ENCODE results near the gene PTPRN2. TPM values are rescaled to one million over a fixed set of nuclear protein-coding genes. Genes with fewer than 3 reads are reported as not detected.

PTPRN2 gene
- total RNA-seq, 2 donors from 2014 or later: 26.1 to 55.5 TPM

- no peak for DNase-seq (ENCODE audit: low spot score)
- no peaks in the 10 kb centered on the region for H3K36me3 ChIP-seq
- 85% methylated on average over 13 of the region's 13 CpGs for WGBS
- no peak overlapping the region for H3K27ac ChIP-seq
- H3K9me3 ChIP-seq: no peaks in the 10 kb centered on the region
- no peak overlapping the region for H3K4me3 ChIP-seq
- no peaks in the 10 kb centered on the region for H3K27me3 ChIP-seq (replicated peaks; ENCODE audit: insufficient read depth)
- H3K4me1 ChIP-seq (replicated peaks): no peaks in the 10 kb centered on the region
- TF ChIP-seq, protein P1, sequence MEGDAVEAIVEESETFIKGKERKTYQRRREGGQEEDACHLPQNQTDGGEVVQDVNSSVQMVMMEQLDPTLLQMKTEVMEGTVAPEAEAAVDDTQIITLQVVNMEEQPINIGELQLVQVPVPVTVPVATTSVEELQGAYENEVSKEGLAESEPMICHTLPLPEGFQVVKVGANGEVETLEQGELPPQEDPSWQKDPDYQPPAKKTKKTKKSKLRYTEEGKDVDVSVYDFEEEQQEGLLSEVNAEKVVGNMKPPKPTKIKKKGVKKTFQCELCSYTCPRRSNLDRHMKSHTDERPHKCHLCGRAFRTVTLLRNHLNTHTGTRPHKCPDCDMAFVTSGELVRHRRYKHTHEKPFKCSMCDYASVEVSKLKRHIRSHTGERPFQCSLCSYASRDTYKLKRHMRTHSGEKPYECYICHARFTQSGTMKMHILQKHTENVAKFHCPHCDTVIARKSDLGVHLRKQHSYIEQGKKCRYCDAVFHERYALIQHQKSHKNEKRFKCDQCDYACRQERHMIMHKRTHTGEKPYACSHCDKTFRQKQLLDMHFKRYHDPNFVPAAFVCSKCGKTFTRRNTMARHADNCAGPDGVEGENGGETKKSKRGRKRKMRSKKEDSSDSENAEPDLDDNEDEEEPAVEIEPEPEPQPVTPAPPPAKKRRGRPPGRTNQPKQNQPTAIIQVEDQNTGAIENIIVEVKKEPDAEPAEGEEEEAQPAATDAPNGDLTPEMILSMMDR (IDR thresholded peaks at IDR 0.05): no peak
- no peak for TF ChIP-seq POLR2A (IDR thresholded peaks at IDR 0.05)
- no peak for TF ChIP-seq POLR2AphosphoS5 (IDR thresholded peaks at IDR 0.05)
- intact Hi-C loops (cut with DNase I): loop anchor here (5.0 kb wide), 1 partner anchor 978 kb away; no protein-coding TSS in a partner anchor
Measured at GRCh38 chr7:158409816-158410330, 177.8 kb downstream of the PTPRN2 start.

DNA sequence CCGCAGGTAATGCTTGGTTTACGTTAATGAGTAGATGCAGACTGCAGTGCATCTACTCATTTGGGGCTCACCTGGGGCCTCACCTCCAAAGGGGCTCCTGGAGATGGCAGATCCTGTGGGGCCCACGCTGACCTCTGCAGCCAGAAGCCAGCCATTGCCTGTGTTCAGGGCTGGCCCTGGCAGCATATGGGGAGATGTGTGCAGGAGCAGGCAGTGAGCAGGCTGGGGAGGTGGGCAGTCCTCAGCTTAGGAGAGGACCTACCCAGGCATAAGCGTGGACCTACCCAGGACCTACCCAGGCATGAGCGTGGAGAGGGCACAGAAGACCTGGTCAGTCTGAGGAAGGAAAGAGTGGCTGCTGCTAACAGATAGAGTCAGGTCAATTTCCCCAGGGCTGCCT, 178.5 kb downstream of the PTPRN2 start:
- 87% methylated on average over 5 of the region's 5 CpGs for WGBS
- intact Hi-C loops (cut with DNase I): loop anchor here (5.0 kb wide), 1 partner anchor 977 kb away; no protein-coding TSS in a partner anchor

GRCh38 chr7:158408318-158408920, 179.2 kb downstream of the PTPRN2 start:
- Histone ChIP-seq H3K36me3 (no peaks in the 10 kb centered on the region), H3K4me3 (no peak overlapping the region), H3K27me3 (replicated peaks; ENCODE audit: insufficient read depth) (no peaks in the 10 kb centered on the region), H3K4me1 (replicated peaks) (no peaks in the 10 kb centered on the region), H3K27ac (no peak overlapping the region), H3K9me3 (no peaks in the 10 kb centered on the region)
- no peak for DNase-seq (ENCODE audit: low spot score)
- intact Hi-C loops (cut with DNase I): loop anchor here (5.0 kb wide), 1 partner anchor 976 kb away; no protein-coding TSS in a partner anchor
- TF ChIP-seq POLR2AphosphoS5 (IDR thresholded peaks at IDR 0.05) (no peak), POLR2A (IDR thresholded peaks at IDR 0.05) (no peak)
- TF ChIP-seq, protein P1 (IDR thresholded peaks at IDR 0.05): no peak
- WGBS: 63% methylated on average over 12 of the region's 12 CpGs

More for the DNA sequence above, 178.5 kb downstream of the PTPRN2 start:
- TF ChIP-seq, protein P1 (IDR thresholded peaks at IDR 0.05): no peak
- TF ChIP-seq POLR2A (IDR thresholded peaks at IDR 0.05): no peak
- TF ChIP-seq POLR2AphosphoS5 (IDR thresholded peaks at IDR 0.05): no peak
- Histone ChIP-seq H3K27me3 (replicated peaks; ENCODE audit: insufficient read depth) (no peaks in the 10 kb centered on the region), H3K27ac (no peak overlapping the region), H3K4me3 (no peak overlapping the region), H3K4me1 (replicated peaks) (no peaks in the 10 kb centered on the region), H3K36me3 (no peaks in the 10 kb centered on the region), H3K9me3 (no peaks in the 10 kb centered on the region)
- no peak for DNase-seq (ENCODE audit: low spot score)

DNA sequence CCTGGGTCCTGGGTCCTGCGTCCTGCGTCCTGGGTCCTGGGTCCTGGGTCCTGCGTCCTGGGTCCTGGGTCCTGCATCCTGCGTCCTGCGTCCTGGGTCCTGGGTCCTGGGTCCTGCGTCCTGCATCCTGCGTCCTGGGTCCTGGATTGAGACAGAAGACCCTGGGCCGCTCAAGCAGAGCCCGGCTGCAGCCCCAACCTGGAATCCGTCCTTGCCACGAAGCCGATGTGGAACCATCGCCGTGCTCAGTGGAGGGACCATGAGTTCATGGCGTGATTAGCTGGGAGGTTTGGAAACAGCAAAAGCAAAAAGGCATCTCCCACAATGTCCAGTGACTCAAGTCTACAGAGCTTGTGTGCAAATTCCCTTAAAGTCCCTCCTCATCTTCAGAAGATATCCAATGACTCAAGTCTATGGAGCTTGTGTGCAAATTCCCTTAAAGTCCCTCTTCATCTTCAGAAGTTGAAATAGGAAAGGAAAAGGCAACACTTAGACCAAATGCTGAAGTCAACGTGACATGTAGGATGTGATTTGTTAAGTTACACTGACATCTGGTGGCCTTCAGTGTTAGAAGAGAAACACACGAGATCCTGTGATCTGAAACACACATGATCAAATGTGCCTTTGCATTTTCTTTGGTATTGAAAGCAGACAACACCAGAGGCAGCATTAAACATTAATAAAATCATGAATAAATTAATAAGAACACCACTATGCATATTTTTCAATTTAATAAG, 179.9 kb downstream of the PTPRN2 start:
- Histone ChIP-seq H3K27ac (no peak overlapping the region), H3K36me3 (no peaks in the 10 kb centered on the region), H3K9me3 (no peaks in the 10 kb centered on the region), H3K4me1 (replicated peaks) (no peaks in the 10 kb centered on the region), H3K27me3 (replicated peaks; ENCODE audit: insufficient read depth) (no peaks in the 10 kb centered on the region), H3K4me3 (no peak overlapping the region)
- no peak for DNase-seq (ENCODE audit: low spot score)
- no peak for TF ChIP-seq POLR2A (IDR thresholded peaks at IDR 0.05)
- TF ChIP-seq POLR2AphosphoS5 (IDR thresholded peaks at IDR 0.05): no peak
- TF ChIP-seq, protein P1 (IDR thresholded peaks at IDR 0.05): peak in 3 of 4 experiments; percentile 36 to 71 (median 64)
- intact Hi-C loops (cut with DNase I): loop anchor here (5.0 kb wide), 1 partner anchor 975 kb away; no protein-coding TSS in a partner anchor
- 74% methylated on average over 13 of the region's 17 CpGs for WGBS
